NCI-H748 (cell line): Measurements from ENCODE around the gene FRMD3.
A peak's percentile ranks its signal among the peaks of the same experiment; 100 is the strongest.

Source experiments
- DNase-seq: peaks from one replicate; lab custom pipeline; 2025; ENCODE audit not compliant: unreplicated experiment; lab: John Stamatoyannopoulos, UW

FRMD3 gene

GRCh38 chr9:83475741-83476140 lies 62.5 kb downstream of the FRMD3 start:
- DNase-seq, result no peak

GRCh38 chr9:83474631-83475030 lies 63.6 kb downstream of the FRMD3 start:
- peak; percentile 18 for DNase-seq

GRCh38 chr9:83473488-83473971 lies 64.7 kb downstream of the FRMD3 start:
- DNase-seq, result no peak

GRCh38 chr9:83472764-83473163 lies 65.4 kb downstream of the FRMD3 start:
- DNase-seq, result no peak

- peak; percentile 54 for DNase-seq
These were observed 66.0 kb downstream of the FRMD3 start for GRCh38 chr9:83472221-83472665.

GRCh38 chr9:83471241-83471640 lies 67.0 kb downstream of the FRMD3 start:
- no peak for DNase-seq

GRCh38 chr9:83469722-83470121 lies 68.5 kb downstream of the FRMD3 start:
- no peak for DNase-seq

- no peak for DNase-seq
These were observed 69.4 kb downstream of the FRMD3 start for GRCh38 chr9:83468821-83469220.

GRCh38 chr9:83466877-83467276 lies 71.3 kb downstream of the FRMD3 start:
- peak; percentile 23 for DNase-seq

- no peak for DNase-seq
These were observed 71.8 kb downstream of the FRMD3 start for GRCh38 chr9:83466351-83466750.

GRCh38 chr9:83459830-83460229 lies 78.4 kb downstream of the FRMD3 start:
- DNase-seq, result no peak

- no peak for DNase-seq
These were observed 79.7 kb downstream of the FRMD3 start for GRCh38 chr9:83458530-83458929.

- DNase-seq, result no peak
These were observed 81.2 kb downstream of the FRMD3 start for GRCh38 chr9:83457005-83457404.

- no peak for DNase-seq
These were observed 82.0 kb downstream of the FRMD3 start for GRCh38 chr9:83456226-83456625.

- DNase-seq, result no peak
These were observed 84.1 kb downstream of the FRMD3 start for GRCh38 chr9:83454076-83454475.

- DNase-seq, result peak; percentile 70
These were observed 86.9 kb downstream of the FRMD3 start for GRCh38 chr9:83451308-83451707.

- peak; percentile 69 for DNase-seq
These were observed 88.2 kb downstream of the FRMD3 start for GRCh38 chr9:83449983-83450382.

GRCh38 chr9:83449166-83449565 lies 89.0 kb downstream of the FRMD3 start:
- no peak for DNase-seq

- DNase-seq, result no peak
These were observed 89.6 kb downstream of the FRMD3 start for GRCh38 chr9:83448626-83449025.

- no peak for DNase-seq
These were observed 90.8 kb downstream of the FRMD3 start for GRCh38 chr9:83447351-83447750.

- DNase-seq, result no peak
These were observed 92.4 kb downstream of the FRMD3 start for GRCh38 chr9:83445703-83446265.

- DNase-seq, result no peak
These were observed 94.1 kb downstream of the FRMD3 start for GRCh38 chr9:83444110-83444509.

- no peak for DNase-seq
These were observed 96.8 kb downstream of the FRMD3 start for GRCh38 chr9:83441390-83441789.
